Endothelial cell of umbilical vein (primary cell): ENCODE measurements around the gene RBM33. TPM values are rescaled to one million over a fixed set of nuclear protein-coding genes. Genes with fewer than 3 reads are reported as not detected.

Experiments used
- BruUV-seq: library from RNA; stranded (reverse); fragments of 400-500 nt; replicated peaks from 2 replicates; lab custom pipeline; 2021; lab: Mats Ljungman, UMichigan
- CTCF ChIA-PET: fragments of 300-600, 350-600 bp; sonication (Branson Sonifier 250); formaldehyde crosslinking; loops from one replicate; lab custom pipeline; 2021; ENCODE audit warnings: antibody characterized with exemption, inconsistent platforms; lab: Charles Lee
- POLR2A ChIA-PET: fragments of 300-600, 350-600 bp; sonication (Branson Sonifier 250); formaldehyde crosslinking; loops from one replicate; lab custom pipeline; 2021; ENCODE audit warnings: antibody characterized with exemption, inconsistent platforms; lab: Charles Lee
- DNase-seq: peaks from one replicate; pipeline ENCODE4 v3.0.0-alpha.2; 2011; ENCODE audit warnings: low read depth, low spot score
- FAIRE-seq: peaks from 2 replicates; lab custom pipeline; 2011; peaks lifted over from hg19 to GRCh38; lab: Jason Lieb, UNC
- H2AFZ ChIP-seq: 2 replicates; pipeline ENCODE4 v1.6.0; 2012; ENCODE audit warnings: low read depth, low read length, control low read depth, inconsistent platforms
- H3K27ac ChIP-seq: 2 replicates; pipeline ENCODE4 v1.5.1; 2011; ENCODE audit warnings: low read depth, mild to moderate bottlenecking, control low read depth, low read length, moderate library complexity; ENCODE audit not compliant: insufficient read depth
- H3K27me3 ChIP-seq, 2 experiments: 2 replicates each; pipeline versions ENCODE4 v1.6.0 to v1.6.1; 2011; ENCODE audit warnings: low read length in 2 of 2, mixed read lengths in 1 of 2; ENCODE audit not compliant: control insufficient read depth in 2 of 2, insufficient read depth in 2 of 2
- H3K36me3 ChIP-seq, 2 experiments: 2 replicates in 1 of 2; 3 replicates in 1 of 2; pipeline ENCODE4 v1.5.1; 2011; ENCODE audit warnings: low read length in 2 of 2, mild to moderate bottlenecking in 1 of 2, moderate library complexity in 1 of 2; ENCODE audit not compliant: control insufficient read depth in 2 of 2, insufficient read depth in 2 of 2; ENCODE audit errors: extremely low read depth in 1 of 2
- H3K4me1 ChIP-seq: 3 replicates; pipeline ENCODE4 v1.5.1; 2011; ENCODE audit warnings: mild to moderate bottlenecking, low read length; ENCODE audit not compliant: control insufficient read depth, insufficient read depth; ENCODE audit errors: extremely low read depth
- H3K4me2 ChIP-seq: 2 replicates; pipeline ENCODE4 v1.6.1; 2011; ENCODE audit warnings: low read length, control low read depth, mixed read lengths; ENCODE audit not compliant: insufficient read depth
- H3K4me3 ChIP-seq, 3 experiments: fragments of 200-600 bp in 1 of 3; sonication (generic), shearing (Covaris generic) in 1 of 3; replicated peaks in 1 of 3; 2 replicates each; pipeline ENCODE4 v1.5.1; 2011 to 2016; ENCODE audit warnings: control low read depth in 3 of 3, low read length in 3 of 3, mild to moderate bottlenecking in 2 of 3, inconsistent platforms in 1 of 3, low read depth in 1 of 3, moderate library complexity in 1 of 3; ENCODE audit not compliant: insufficient read depth in 1 of 3
- H3K79me2 ChIP-seq: 2 replicates; pipeline ENCODE4 v1.6.0; 2012; ENCODE audit warnings: low read length, inconsistent platforms; ENCODE audit not compliant: control insufficient read depth, insufficient read depth
- H3K9ac ChIP-seq: replicated peaks from 2 replicates; pipeline ENCODE3; 2011; ENCODE audit warnings: low read length, control low read depth; ENCODE audit not compliant: insufficient read depth; ENCODE audit errors: extremely low read depth
- H3K9me1 ChIP-seq: replicated peaks from 3 replicates; pipeline ENCODE4 v1.6.0; 2011; ENCODE audit warnings: mild to moderate bottlenecking, low read length; ENCODE audit not compliant: control insufficient read depth, insufficient read depth; ENCODE audit errors: extremely low read depth
- H3K9me3 ChIP-seq: replicated peaks from 2 replicates; pipeline ENCODE4 v1.5.1; 2012; ENCODE audit warnings: low read length, inconsistent platforms; ENCODE audit not compliant: control insufficient read depth, insufficient read depth
- H4K20me1 ChIP-seq: replicated peaks from 2 replicates; pipeline ENCODE3; 2011; ENCODE audit warnings: mild to moderate bottlenecking, low read length; ENCODE audit not compliant: control insufficient read depth, insufficient read depth; ENCODE audit errors: extremely low read depth
- CTCF ChIP-seq, 2 donors: IDR thresholded peaks; 1 replicate in 1 of 2; 2 replicates in 1 of 2; pipeline ENCODE4 v1.5.1; 2011; ENCODE audit warnings: low read length in 2 of 2, mild to moderate bottlenecking in 2 of 2, moderate library complexity in 2 of 2, control low read depth in 1 of 2, inconsistent platforms in 1 of 2, low read depth in 1 of 2; ENCODE audit not compliant: insufficient read depth in 1 of 2; ENCODE audit errors: extremely low read depth in 1 of 2
- FOS ChIP-seq: IDR thresholded peaks from 2 replicates; pipeline ENCODE4 v1.6.1; 2011; ENCODE audit warnings: mild to moderate bottlenecking, low read length, moderate library complexity, borderline replicate concordance; ENCODE audit not compliant: insufficient read depth
- JUN ChIP-seq: IDR thresholded peaks from 2 replicates; pipeline ENCODE4 v1.6.1; 2011; ENCODE audit warnings: borderline replicate concordance, low read depth; ENCODE audit not compliant: insufficient read length, insufficient read depth
- dilution Hi-C: fragments of 300-500 bp; cut with MboI; formaldehyde crosslinking; loops from one replicate; pipeline ENCODE4 v1.15.0; 2019; ENCODE audit warnings: low sequenced_read_pairs; ENCODE audit not compliant: extremely low pct_ligation_motif_present
- intact Hi-C: fragments of 100-400 bp; cut with micrococcal nuclease; formaldehyde crosslinking; loops from one replicate; pipeline ENCODE4 v1.10.0; 2022
- polyA plus RNA-seq, 4 experiments: library from polyadenylated mRNA; depleted of rRNA in 3 of 4; stranded (reverse) in 3 of 4; unstranded in 1 of 4; fragments of >200 nt; gene quantifications; 2 replicates each; pipeline versions ENCODE4 v1.2.1 to v1.2.3, GENCODE V29; 2011 to 2012; ENCODE audit warnings: missing spikeins in 1 of 4
- total RNA-seq: library from RNA; stranded (reverse); gene quantifications from 2 replicates; pipeline ENCODE4 v1.2.3, GENCODE V29; 2021

Gene RBM33
- total and polyA plus RNA-seq, 2 donors (not counting 3 experiments of a cell fraction or from before 2014, with no cell fraction given), result 16.2 to 68.2 TPM

GRCh38 chr7:155804897-155805825 lies 160.7 kb downstream of the RBM33 start:
- peak overlapping the region; percentile 12 to 56 (median 31) for H3K4me3 ChIP-seq
- no TSS peak for BruUV-seq
- ChIA-PET POLR2A (no interaction called here), CTCF (interaction anchor here (1.0 to 1.2 kb wide), 7 partner anchors 10 to 974 kb away, joined by 3 to 4 read pairs (median 3); no protein-coding TSS in a partner anchor)
- DNase-seq (peak; percentile 69), FAIRE-seq (peak; percentile 72)
- peak overlapping the region; percentile 81 for H2AFZ ChIP-seq
- no peaks in the 10 kb centered on the region for H3K36me3 ChIP-seq
- peaks cover 14 to 58% of the 10 kb centered on the region in 2 experiments for H3K27me3 ChIP-seq
- dilution Hi-C loops, result no loop called here
- H3K4me2 ChIP-seq, result peak overlapping the region; percentile 79
- intact Hi-C loops, result loop anchor here (1.0 to 10.0 kb wide), 7 partner anchors 82 to 1087 kb away; partner anchors contain the start of genes LMBR1 and RNF32
- no peaks in the 10 kb centered on the region for H3K9me3 ChIP-seq
- peaks cover 29% of the 10 kb centered on the region for H3K4me1 ChIP-seq
- peak; percentile 50 to 80 for TF ChIP-seq CTCF (IDR thresholded peaks at IDR 0.05; ENCODE audit: extremely low read depth in 1 of 2, insufficient read depth in 1 of 2, low read depth in 1 of 2, low read length in 2 of 2)
- TF ChIP-seq JUN, result no peak
- TF ChIP-seq FOS, result no peak
- no peak overlapping the region for H3K9ac ChIP-seq
- no peaks in the 10 kb centered on the region for H4K20me1 ChIP-seq
- H3K9me1 ChIP-seq, result no peaks in the 10 kb centered on the region
- H3K79me2 ChIP-seq, result no peaks in the 10 kb centered on the region
- H3K27ac ChIP-seq, result no peak overlapping the region
